DOHH2 (cell line): Measurements from ENCODE around the gene PRDM15.

Source experiments
- CTCF ChIP-seq: fragments of 200-600 bp; sonication (generic); IDR thresholded peaks from one replicate; pipeline ENCODE4 v1.5.1; 2014; ENCODE audit warnings: antibody characterized with exemption, mild to moderate bottlenecking, low read depth, low read length; ENCODE audit not compliant: poor library complexity, severe bottlenecking
- EZH2phosphoT487 ChIP-seq: fragments of 200-600 bp; sonication (generic); IDR thresholded peaks from 2 replicates; pipeline ENCODE4 v1.6.1; 2017; ENCODE audit warnings: borderline replicate concordance, mild to moderate bottlenecking, antibody characterized with exemption, low read length, moderate library complexity, mixed read lengths

GRCh38 chr21:41879190-41879998 lies at the start of gene PRDM15:
- TF ChIP-seq CTCF (no peak), EZH2phosphoT487 (no peak)
